Stimulated activated CD4-positive, alpha-beta T cell treated with anti-CD3 and anti-CD28 coated beads, TNF-alpha, amount 100 ng/mL, for 4 hours (primary cell): ENCODE results near the gene XRCC5.
"Not testable (repeated sequence)": the region's sequence is repeated elsewhere in the genome, so short reads cannot be mapped to it uniquely, and the experiment has no call there.

Experiments used
- DNase-seq, 3 experiments: peaks; one replicate each; pipeline ENCODE4 v3.0.0-alpha.2; 2020; ENCODE audit warnings: low read depth in 3 of 3

The XRCC5 gene

DNA sequence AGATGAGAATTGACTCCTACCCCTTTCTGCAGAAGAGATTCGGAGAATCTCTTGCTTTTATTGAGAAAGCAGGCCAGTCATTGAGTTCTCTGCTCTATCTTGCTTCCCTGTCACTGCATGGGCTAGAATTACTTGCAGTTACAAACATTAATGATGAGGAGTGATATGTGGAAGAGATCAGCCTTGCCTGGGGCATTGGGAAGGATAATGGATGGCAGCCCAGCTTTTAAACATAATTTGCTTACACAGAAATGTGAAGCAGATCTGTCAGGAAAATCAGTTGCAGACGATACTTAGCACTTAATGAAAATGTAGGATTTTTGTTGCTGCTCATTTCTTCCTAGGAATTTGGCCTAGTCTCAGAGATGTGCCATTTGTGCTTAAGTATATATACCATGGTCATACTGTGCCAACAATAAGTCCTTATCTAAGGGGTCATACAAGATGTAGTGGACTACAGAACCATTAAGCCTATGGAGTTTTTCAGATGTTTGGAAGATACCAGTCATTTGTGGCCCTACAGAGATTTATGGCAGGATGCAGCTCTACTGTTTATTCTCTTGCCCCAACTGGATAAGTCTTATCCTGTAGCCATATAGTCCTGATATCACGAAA, 92.7 kb downstream of the XRCC5 start:
- DNase-seq, result no peak

DNA sequence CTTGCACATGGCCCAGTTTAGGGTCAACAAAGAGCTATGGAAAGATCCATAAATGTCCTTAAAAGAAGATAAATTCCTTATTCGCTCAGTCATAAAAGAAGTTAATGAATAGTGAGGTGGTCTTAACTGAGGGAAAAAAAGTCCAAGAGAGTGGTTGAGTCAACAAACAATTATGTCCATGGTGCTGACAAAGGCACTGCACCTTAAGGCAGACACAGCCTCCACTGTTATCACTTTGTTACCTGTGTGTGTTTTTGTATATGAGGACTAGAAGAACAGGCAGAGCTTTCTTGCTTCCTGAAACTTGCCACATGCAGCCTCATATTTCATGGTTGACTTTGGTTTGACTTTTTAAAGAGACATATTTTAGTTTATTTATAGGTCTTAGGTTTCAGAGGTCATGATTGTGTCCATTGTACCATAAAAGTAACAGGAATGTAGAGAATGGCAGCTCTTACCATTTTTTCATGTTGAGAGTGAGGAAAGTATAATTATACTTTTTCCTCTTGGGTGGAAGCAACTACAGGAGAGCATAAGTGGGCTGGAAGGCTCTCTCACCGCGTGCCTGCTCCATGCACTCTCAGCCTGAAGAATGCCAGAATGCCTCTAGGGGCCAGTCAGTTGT, 93.6 kb downstream of the XRCC5 start:
- no peak for DNase-seq

DNA sequence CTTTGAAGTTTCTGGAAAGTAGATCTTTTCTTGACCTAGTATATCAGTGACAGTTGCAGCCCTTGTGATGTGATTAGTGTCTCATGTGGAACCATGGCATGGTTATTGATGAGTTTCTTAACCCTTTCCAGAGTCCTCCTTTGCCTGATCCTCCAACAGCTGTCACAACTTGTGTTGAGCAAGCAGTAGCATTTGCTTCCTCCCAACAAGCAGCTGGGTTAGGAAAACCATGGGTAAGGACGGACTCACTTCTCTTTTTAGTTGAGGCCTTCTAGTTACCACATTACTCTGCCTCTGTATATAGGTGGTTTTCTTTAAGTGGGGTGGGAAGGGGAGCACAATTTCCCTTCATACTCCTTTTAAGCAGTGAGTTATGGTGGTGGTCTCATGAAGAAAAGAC, 96.3 kb downstream of the XRCC5 start:
- no peak for DNase-seq

DNA sequence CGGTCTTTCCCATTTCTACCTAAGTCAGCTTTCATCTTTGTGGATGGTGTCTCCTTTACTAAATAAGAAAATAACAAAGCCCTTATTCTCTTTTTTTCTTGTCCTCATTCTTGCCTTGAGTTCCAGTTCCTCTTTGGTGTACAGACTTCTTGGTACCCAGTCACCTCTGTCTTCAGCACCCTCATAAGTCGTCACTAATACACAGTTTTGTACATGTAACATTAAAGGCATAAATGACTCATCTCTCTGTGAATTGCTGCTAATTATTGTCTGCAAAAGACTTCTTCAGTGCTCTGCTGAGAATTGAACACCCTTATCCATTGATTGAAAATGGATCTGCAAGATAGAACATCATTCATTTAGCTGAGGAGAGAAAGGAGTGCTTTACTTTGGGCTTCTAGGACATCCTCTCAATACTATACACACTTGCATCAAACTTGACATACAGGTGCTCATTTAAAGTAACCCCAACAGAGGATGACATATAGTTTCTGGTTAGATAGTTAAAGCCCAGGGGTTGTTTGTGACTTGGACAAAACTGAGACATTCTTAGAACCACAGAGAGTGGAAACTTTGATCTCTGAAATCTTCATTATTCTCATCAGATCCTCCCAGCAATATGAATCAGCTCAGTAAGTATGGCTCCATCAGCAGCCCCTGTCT, 97.0 kb downstream of the XRCC5 start:
- no peak for DNase-seq

DNA sequence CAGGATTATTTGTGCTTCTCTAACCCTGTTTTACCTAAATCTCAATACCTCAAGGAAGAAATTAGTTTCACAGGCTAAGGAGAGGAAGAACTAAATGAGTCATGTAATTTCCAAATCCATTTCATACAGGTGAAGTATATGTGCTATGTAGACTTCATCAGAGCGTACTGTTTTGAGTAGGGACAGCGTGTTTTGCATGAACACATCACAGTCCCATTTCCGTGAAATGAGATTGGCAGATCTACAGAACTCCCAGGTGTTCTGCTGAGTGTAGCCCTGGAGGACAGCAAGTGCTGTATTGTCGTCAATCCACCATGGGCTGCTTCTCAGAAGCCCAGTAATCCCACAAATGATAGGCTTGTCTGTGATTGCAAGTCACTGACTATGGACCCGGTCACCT, 97.7 kb downstream of the XRCC5 start:
- DNase-seq, result no peak

DNA sequence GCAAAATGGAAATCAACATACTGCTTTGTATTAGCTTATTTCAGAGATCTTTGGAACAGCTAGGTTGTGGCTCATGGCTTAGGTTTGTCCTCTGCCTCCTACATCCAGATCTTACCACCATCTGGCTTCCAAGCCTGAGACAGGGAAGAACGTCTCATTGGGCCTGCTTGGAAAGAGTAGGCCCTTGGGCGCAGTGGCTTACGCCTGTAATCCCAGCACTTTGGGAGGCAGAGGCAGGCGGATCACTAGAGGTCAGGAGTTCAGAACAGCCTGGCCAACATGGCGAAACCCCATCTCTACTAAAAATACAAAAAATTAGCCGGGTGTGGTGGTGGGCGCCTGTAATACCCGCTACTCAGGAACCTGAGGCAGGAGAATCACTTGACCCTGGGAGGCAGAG, 99.5 kb downstream of the XRCC5 start:
- not testable (repeated sequence) for DNase-seq

DNA sequence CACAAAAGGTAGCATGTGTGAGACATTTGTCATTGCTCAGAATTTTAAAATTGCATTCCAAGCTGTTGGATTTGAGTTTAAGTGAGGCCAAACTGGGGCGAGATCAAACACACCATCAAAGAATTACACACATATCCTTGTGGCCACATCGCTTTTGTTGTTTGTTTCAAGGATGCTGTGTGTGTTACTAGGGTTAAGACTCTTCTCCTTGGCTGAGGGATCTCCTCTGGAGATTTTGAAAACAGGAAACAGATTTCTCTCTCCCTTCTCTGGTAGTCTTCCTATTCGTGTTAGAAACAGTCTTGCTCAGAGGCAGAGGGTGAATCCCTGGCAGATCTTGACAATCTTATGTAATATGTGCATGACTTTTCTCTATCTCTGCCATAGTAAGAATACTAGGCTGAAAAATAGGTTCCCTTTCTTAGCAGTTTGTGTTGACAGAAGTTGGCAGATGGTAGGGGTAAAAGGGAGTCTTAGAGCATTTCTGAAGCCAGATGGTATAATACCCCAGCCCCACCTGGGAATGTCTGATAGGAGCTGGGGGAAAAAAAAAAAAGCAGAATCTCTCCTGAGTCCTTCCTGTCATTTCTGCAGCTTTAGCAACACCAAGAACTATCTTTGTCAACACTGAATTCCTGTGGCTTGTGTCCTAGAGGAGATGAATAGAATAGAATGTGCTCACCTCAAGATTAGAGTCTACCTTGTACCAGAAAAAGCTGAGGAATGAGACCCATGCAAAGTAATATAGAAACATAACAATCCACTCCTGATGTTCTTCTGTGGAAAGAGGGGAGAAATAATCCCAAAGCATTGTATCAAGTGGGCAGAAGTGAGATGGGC, 101.8 kb downstream of the XRCC5 start:
- no peak for DNase-seq

DNA sequence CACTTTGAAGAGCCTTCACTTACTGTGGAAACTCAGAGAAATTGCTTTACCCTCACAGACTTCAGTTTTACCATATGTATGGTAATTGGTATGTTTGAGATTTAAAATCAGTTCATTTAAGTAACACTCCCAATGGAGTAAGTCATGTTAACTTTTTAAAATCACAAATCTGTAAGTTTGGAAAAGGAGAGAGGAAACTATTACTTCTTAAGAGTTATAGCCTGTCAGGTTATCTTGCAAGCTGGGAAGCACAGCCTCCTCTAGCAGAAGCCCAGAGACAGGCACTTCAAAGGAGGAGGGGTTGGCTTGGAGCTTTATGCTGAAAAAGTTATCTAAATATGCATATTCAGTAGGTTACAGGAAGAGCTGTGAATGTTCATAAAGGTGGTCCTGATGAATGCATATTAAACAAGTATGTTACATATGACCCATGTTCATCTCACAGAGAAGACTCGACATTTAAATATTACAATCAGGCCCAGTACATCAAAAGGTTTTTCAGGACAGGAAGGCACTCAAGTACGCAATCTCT, 102.5 kb downstream of the XRCC5 start:
- no peak for DNase-seq

DNA sequence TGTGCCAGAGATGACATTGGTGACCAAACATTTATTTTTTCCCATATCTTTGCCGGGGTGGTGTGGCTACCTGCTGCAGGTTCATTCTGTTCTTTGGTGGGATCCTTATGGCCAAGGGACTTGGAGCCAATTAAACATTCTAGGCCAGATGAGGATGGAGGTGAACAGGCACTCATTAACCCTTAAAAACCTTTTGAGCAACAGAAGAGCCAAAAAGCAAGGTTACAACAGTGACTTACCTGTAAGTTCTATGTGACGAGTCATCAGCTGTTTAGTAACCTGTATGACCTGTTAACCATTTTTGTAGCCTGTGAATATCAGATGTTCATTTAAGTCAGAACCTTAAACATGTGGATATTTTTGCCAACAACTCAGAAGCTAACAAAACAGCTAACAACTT, 105.6 kb downstream of the XRCC5 start:
- DNase-seq, result no peak

DNA sequence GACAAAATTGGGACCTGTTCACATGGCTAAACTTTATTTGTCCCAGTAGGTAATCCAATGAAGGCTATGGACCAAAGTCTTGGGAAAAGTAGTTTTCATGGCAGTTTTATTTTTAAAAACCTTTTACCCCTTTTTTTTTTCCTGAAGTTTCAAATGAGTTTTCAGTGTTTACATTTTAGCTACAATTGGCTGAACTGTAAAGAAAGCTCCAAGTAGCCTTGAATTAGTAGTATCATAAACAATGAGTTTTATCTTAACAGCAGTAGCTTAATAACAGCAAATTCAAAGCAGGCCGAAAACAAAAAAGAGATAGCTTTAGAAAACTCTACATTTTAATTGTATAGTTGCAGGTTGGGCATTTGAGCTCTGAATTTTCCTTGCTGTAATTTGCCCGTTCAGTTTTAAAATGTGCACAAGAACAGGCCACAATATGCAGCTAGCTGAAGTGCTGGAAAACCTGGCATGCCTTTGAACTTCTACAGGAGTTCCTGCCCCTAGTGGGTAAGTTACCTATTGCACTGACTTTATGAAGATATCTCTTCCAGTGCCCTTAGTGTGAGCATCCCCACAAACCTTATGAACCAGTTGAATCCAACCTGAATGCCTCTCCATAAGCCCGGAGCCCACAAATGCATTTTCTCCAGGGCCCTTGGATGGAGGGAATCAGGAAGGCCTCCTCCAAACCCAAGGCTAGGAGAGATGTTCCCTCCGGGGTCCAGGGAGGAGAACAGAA, 106.7 kb downstream of the XRCC5 start:
- DNase-seq, result no peak

DNA sequence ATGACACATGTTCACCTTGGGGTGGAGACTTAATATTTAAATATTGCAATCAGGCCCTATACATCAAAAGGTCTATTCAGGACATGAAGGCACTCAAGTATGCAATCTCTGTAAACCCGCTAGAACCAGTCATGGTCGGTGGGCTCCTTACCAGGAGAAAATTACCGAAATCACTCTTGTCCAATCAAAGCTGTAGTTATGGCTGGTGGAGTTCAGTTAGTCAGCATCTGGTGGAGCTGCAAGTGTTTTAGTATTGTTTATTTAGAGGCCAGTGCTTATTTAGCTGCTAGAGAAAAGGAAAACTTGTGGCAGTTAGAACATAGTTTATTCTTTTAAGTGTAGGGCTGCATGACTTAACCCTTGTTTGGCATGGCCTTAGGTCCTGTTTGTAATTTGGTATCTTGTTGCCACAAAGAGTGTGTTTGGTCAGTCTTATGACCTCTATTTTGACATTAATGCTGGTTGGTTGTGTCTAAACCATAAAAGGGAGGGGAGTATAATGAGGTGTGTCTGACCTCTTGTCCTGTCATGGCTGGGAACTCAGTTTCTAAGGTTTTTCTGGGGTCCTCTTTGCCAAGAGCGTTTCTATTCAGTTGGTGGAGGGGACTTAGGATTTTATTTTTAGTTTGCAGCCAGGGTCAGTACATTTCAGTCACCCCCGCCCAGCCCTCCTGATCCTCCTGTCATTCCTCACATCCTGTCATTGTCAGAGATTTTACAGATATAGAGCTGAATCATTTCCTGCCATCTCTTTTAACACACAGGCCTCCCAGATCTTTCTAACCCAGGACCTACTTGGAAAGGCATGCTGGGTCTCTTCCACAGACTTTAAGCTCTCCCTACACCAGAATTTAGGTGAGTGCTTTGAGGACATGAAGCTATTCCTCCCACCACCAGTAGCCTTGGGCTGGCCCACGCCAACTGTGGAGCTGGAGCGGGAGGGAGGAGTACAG, 108.1 kb downstream of the XRCC5 start:
- DNase-seq, result no peak

DNA sequence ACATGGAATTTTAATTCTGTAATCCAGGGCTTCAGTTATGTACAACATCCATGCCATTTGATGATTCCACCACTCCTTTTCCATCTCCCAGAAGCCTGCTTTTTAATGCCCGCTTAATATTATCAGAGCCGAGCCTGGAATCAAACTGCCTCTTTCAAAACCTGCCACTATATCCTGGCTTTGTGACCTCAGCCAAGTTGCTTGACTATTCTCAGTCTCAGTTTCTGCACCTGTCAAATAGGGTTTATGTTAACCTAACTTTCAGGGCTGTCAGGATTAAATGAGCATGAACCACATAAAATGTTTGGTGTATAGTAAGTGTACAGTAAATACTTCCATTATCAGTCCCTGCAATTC, 108.7 kb downstream of the XRCC5 start:
- DNase-seq, result no peak

DNA sequence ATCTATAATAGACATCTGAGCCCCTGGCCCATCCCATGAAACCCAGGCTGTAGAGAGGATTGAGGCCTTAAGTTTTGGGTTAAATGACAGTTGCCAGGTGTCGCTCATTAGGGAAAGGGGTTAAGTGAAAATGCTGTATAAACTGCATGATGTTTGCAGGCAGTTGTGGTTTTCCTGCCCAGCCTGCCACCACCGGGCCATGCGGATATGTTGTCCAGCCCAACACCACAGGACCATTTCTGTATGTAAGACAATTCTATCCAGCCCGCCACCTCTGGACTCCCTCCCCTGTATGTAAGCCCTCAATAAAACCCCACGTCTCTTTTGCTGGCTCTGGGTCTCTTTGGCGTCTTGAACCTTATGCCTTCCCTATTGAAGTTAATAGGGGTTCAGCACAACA, 110.7 kb downstream of the XRCC5 start:
- DNase-seq, result no peak

DNA sequence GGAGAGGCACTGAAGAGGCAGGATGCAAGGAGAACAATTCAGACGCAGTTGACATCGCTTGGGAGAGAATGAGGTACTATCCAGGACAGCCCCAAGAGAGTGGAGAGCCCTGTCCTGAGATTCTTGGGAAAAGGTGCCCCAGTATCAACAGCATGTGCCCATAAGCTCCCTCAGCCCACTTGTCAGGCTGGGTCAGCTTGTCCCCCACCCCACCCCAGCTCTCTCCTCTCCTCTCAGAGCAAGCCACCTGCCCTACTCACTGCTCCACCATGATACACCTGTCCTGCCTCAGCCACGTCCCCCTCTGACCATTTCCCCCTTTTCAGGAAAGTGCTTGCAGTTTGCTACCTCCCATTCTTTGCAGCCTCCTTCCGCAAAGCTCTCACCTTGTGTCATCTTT, 111.8 kb downstream of the XRCC5 start:
- DNase-seq, result no peak

DNA sequence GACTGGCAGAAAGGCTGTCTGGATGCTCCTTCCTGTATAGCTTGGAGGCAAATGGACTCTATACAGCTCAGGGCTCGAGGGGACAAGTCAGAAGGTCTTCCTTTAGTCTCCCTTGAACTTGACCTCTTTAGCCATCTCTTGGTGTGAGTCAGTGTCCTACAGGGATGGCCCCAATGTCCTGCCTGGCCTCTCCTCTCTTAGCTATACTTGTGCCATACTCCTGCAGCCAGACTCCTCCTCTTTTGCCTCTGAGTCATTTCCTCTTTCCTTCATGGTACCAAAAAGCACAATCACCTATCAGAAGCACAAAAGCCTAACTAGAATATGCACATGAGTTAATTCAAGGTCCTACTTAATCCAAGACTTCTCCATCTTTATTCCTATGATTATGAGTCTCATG, 112.7 kb downstream of the XRCC5 start:
- no peak for DNase-seq

DNA sequence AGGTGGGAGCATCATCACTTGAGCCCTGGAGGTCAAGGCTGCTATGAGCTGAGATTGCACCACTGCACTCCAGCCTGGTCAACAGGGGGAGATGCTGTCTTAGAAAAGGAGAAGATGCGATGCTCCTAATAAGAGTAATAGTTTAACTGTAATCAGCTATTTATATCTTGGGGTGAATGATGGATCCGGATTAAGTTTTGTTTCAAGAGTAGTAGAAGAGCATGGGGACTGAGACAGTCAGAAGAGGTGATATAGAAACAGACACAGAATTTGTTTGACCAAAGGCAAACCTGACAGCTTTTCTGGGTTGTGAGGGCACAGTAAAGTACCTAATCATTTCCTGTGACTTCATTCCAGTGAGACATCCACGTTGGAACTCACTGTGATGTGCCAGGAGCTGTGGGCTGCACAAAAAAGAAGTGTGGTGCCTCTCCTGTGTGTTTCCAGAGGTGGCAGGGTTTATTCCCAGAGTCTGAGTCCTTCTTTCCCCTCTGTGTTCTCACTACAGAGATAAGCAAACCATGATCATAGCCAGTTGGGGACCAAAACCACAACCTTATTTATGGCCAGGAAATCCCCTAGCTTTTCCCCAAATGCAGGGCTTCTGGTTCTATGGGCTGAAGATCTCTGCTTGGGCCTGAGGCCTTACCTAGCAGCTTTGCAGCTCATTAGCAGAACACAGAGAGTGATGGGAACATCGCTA, 113.7 kb downstream of the XRCC5 start:
- no peak for DNase-seq

DNA sequence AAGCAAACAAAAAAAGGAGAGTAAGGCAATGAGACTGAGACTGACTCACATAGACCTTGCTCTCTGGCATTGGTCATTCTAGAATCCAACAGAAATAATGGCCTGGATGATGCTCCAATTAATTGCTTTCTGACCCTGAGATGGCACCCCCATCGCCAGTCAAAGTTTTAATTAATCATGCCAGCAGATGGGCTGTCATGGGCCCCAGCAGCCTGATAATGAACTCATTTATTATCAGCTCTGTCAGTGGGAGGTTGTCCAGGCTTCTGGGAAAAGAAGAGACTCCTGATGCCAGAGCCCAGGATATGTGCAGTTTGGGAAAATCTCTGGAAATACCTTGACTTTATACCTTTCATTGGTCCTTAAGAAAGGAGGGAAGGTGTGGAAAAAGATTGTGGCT, 115.2 kb downstream of the XRCC5 start:
- DNase-seq, result no peak

DNA sequence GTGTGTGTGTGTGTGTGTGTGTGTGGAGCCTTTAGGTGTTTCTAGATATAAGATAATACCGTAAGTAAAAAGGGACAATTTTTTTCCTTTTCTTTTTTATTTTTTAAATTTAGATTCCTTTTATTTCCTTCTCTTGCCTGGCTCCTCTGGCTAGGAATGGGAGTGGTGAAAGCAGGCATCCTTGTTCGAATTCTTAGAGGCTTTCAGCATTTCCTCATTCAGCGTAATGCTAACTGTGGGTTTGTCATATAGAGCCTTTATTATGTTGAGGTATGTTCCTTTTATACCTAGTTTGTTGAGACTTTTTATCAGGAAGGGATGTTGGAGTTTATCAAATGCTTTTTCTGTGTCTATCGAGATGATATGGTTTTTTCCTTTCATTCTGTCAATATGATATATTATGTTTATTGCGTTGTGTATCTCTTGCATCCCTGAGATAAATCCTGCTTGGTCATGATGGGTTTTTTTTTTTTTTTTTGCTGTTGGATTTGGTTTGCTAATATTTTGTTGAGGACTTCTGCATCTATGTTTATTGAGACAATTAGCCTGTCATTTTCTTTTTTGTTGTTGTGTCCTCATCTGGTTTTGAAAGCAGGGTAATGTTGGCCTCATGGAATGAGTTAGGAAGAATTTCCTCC, 120.2 kb downstream of the XRCC5 start:
- no peak for DNase-seq

DNA sequence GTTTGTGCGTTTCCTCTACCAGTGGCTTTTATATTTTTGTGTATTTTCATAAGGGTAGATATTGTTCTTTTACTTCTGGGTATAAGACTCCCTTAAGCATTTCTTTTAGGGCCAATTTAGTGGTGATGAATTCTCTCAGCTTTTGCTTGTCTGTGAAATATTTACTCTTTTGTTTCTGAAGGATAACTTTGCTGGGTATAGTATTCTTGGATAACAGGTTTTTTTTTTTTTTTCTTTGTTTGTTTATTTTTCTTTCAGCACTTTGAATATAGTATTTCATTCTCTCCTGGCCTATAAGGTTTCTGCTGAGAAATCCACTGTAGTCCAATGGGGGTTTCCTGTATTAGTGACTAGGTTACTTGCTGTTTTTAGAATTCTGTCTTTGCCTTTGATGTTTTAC, 122.7 kb downstream of the XRCC5 start:
- DNase-seq, result no peak
